Renal cortex interstitium (tissue), 3 donors: ENCODE data around the gene SLC7A9. TPM values are rescaled to one million over a fixed set of nuclear protein-coding genes. Genes with fewer than 3 reads are reported as not detected.

ENCODE experiments used
- polyA plus RNA-seq, 3 donors: library from polyadenylated mRNA; unstranded; fragments of 120-200 nt; gene quantifications; one replicate each; pipeline ENCODE4 v1.2.1, GENCODE V29; 2013; ENCODE audit not compliant: insufficient read length in 3 of 3

Gene SLC7A9
- polyA plus RNA-seq, 3 donors = 16.0 to 18.0 (median 17.0) TPM

Other genes starting within 250 kb of the SLC7A9 start
- 10 to 100 TPM; 18.6 to 22.3 (median 18.9) TPM for gene ANKRD27, start 194.6 kb downstream of the SLC7A9 start, polyA plus RNA-seq
- under 1 TPM; 0.29 to 0.55 (median 0.34) TPM for gene RGS9BP, start 193.9 kb downstream of the SLC7A9 start, polyA plus RNA-seq
- 10 to 100 TPM; 11.2 to 12.5 (median 12.1) TPM for gene NUDT19, start 177.9 kb downstream of the SLC7A9 start, polyA plus RNA-seq
- gene TDRD12, start 150.0 kb downstream of the SLC7A9 start, polyA plus RNA-seq = 1 to 10 TPM in 2 of 3 donors, under 1 TPM in 1; 0.88 to 4.0 (median 1.7) TPM
- gene CEP89, start 102.2 kb upstream of the SLC7A9 start, polyA plus RNA-seq = 10 to 100 TPM; 30.2 to 31.9 (median 31.6) TPM
- gene FAAP24, start 102.5 kb upstream of the SLC7A9 start, polyA plus RNA-seq = 1 to 10 TPM; 2.6 to 3.3 (median 3.0) TPM
- gene RHPN2, start 195.1 kb upstream of the SLC7A9 start, polyA plus RNA-seq = 10 to 100 TPM; 16.3 to 26.3 (median 17.8) TPM
- gene GPATCH1, start 211.4 kb upstream of the SLC7A9 start, polyA plus RNA-seq = 10 to 100 TPM; 13.1 to 15.0 (median 13.7) TPM